GM21360 (cell line): ENCODE measurements around the gene DPP6.
"Not testable (repeated sequence)": the region's sequence is repeated elsewhere in the genome, so short reads cannot be mapped to it uniquely, and the experiment has no call there.

Experiments
- ATAC-seq: cut with Tn5 transposase; IDR thresholded peaks from one replicate; pipeline ENCODE4 v1.9.1; 2021; ENCODE audit warnings: mild to moderate bottlenecking, moderate library complexity; ENCODE audit not compliant: unreplicated experiment

The DPP6 gene

GRCh38 chr7:154072395-154073181 lies 20.4 kb downstream of the DPP6 start:
- ATAC-seq, result not testable (repeated sequence)

- not testable (repeated sequence) for ATAC-seq
Observed at GRCh38 chr7:154078523-154078922, 26.3 kb downstream of the DPP6 start.

DNA sequence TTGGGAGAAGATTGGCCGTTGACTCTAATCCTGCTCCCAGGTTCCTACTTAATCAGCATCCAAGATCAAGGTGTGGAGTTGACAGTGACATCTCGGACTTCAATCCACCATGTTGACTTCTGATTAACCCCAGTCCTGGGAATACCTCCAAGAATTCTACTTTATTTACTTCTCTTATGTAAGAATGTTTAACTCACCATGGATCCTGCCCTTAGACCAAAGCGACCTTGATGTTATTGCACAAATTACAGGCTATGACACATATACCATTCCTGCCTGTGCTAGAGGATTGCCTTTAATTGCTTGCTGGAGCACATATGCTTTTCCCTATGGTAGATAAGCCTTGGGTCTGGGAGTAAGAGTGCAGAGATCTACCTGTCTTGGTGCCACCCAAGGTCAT lies 28.1 kb downstream of the DPP6 start:
- ATAC-seq, result not testable (repeated sequence)

GRCh38 chr7:154087037-154087725 lies 35.0 kb downstream of the DPP6 start:
- ATAC-seq, result not testable (repeated sequence)

GRCh38 chr7:154092093-154092492 lies 39.9 kb downstream of the DPP6 start:
- not testable (repeated sequence) for ATAC-seq

- ATAC-seq, result not testable (repeated sequence)
Observed at GRCh38 chr7:154095201-154095600, 43.0 kb downstream of the DPP6 start.

DNA sequence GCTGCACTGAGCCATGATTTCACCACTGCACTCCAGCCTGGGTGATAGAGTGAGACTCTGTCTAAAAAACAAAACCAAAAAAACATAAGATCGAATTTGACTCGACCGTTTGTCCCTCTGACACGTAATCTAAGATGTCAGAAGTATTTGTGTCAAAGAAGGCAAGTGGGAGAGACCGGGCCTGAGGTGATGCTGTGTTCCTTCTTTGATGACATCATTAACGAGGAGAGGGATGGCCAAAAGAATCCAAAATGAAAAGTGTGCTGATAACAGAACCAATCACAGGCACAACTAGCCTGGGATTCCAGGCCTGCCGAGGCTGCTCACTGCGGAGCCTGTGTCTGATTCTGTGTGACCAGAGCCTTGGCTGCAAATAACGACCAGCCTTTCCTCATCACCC lies 52.9 kb downstream of the DPP6 start:
- not testable (repeated sequence) for ATAC-seq

DNA sequence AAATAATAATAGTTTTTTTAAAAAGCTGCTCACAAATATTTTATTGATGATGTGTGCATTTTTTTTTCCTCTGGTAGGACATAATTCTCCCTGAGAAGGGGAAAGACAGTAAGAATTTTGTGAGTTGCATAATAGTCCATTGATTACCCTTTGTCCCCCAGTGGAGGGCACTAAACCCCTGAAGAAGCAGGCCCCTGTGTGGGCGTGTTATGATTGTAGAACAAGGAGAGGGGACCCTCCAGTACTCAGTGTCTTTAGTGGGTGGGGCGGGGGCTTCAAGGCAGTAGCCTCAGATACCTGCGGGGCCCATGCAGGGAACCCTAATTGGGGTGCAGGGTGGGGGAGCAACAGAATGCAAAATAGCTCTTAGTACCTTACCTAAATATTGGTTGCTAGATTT lies 57.4 kb downstream of the DPP6 start:
- not testable (repeated sequence) for ATAC-seq

DNA sequence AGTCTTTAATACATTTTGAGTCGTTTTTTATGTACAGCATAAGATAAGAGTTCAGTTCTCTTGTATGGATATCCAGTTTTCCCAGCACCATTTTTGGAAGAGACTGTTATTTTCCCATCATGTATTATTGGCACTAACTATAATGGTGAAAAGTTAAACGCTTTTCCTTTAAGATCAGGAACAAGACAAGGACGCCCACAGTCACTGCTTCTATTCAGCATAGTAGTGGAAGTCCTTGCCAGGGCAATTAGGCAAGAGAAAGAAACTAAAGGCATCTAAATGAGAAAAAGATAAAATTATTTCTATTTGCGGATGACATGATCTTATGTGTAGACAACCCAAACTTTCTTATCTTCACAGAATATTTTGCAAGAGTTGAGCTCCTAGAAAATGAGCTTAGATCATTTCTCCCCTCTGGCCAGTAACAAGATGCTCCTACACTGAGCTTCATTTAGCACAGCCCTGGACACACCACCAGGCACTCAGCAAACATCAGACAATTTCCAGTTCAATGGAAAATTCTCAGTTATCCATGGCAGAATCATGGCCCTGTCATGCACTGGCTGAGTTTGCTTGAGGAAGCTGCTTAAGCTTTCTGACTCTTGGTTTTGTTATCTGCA lies 61.6 kb downstream of the DPP6 start:
- ATAC-seq, result not testable (repeated sequence)

- ATAC-seq, result not testable (repeated sequence)
Observed at GRCh38 chr7:154117411-154118390, 65.5 kb downstream of the DPP6 start.

GRCh38 chr7:154120825-154121224 lies 68.6 kb downstream of the DPP6 start:
- ATAC-seq, result not testable (repeated sequence)

DNA sequence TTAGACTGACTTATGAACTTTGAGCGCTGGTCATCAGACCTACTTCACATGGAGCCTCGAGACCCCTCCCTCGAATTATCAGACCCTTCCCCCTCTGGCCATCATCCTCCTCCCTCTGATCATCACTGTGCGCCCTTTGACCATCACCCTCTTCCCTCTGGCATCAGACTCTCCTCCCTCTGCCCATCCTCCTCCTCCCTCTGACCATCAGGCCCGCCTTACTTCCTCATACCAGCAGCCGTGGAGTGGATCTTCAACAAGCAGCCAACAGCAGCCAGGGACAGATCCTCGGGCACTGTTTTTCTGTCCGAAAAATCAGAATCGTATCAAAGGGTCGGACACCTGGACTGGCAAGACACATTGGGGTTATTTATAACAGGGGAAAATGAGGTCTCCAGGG lies 70.5 kb downstream of the DPP6 start:
- not testable (repeated sequence) for ATAC-seq

DNA sequence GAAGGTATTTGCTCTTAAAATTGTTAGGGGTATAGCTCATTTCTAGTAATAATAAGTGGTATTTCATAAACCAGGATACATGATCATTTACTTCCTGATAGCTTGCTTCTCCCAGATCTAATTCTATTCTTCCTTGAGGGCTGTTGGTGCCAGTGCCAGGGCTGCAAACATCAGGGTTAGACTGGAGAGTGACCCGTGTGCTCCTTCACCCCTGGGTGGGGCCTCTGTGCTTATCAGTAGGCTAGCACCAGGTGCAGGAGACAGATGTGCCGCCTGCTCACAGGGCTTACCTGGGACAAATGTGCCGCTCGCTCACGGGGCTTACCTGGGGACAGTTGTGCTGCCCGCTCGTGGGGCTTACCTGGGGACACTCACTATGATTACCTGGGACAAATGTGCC lies 71.2 kb downstream of the DPP6 start:
- ATAC-seq, result not testable (repeated sequence)

DNA sequence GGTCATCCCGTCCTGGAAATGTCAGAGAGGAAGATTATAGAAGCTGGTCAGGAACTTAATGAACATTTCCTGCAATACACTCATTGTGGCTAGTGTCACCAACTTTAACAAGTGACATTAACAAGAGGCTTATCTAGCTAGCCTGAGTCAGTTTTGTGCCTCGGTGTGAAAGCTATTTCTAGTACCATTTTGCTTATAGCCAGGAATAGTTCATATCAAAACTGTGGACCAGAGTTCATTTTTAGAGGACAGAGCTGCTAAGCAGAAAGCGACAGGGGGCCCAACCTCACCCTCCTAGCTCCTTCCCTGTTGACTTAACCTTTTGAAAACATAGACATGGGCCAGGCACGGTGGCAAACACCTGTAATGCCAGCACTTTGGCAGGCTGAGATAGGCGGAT lies 76.9 kb downstream of the DPP6 start:
- ATAC-seq, result not testable (repeated sequence)

- ATAC-seq, result not testable (repeated sequence)
Observed at GRCh38 chr7:154132617-154133016, 80.4 kb downstream of the DPP6 start.

DNA sequence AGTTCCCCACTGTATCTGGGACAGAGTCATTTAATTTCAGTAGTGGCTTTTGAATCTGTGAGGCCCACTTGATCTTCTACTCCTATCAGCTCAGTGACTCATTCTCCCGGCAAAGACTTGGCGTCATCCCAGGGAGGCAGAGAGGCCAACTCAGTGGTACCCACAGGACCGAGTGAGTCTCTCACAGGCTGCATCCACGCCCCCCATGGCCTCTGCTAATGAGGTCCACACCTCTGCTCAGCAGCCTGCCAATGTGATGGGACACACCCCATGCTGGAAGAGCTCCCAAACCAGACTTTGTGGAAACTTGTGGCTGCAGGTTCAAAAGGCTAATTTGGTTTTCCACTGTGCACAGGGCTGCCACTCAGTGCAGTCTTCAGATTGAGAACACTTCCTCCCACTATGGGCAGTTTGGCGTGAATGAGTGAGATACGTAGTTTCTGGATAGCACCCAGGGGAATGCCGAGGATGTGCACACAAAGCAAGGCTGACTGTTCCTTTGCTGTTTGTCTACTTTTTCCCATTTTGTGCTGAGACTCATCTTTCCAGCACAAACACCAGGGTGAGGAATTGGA lies 81.6 kb downstream of the DPP6 start:
- not testable (repeated sequence) for ATAC-seq

DNA sequence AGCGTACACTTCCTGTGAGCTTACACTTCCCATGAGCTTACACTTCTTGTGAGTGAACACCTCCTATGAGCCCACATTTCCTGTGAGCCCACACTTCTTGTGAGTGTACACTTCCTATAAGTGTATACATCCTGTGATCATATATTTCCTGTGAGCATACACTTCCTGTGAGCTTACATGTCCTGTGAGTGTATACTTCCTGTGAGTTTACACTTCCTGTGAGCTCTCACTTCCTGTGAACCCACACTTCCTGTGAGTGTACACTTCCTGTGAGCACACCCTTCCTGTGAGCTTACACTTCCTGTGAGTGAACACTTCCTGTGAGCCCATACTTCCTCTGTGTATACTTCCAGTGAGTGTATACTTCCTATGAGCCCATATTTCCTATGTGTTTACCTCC lies 82.5 kb downstream of the DPP6 start:
- ATAC-seq, result not testable (repeated sequence)

DNA sequence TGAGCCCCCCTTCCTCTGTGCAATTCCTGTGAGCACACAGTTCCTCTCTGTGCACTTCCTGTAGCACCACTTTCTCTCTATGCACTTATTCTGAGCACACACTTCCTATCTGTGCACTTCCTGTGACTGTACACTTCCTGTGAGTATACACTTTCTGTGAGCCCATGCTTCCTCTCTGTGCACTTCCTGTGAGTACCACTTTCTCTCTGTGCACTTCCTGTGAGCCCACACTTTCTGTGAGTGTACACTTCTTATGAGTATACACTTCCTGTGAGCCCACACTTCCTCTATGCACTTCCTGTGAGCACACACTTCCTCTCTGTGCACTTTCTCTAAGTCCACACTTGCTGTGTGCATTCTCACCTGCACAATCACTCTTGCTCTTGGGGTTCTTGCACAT lies 83.4 kb downstream of the DPP6 start:
- not testable (repeated sequence) for ATAC-seq

GRCh38 chr7:154145922-154146706 lies 93.9 kb downstream of the DPP6 start:
- not testable (repeated sequence) for ATAC-seq
